Right lobe of liver (tissue), 6 donors: Measurements from ENCODE around the gene SCAMP3. TPM values are rescaled to one million over a fixed set of nuclear protein-coding genes. Genes with fewer than 3 reads are reported as not detected.

Experiments
- ATAC-seq, 4 donors: fragments of 200-7000 bp; cut with Tn5 transposase; one replicate each; pipeline ENCODE4 v1.9.1; 2020; ENCODE audit warnings: mild to moderate bottlenecking in 4 of 4, moderate library complexity in 4 of 4
- DNase-seq, 3 donors: peaks; one replicate each; pipeline ENCODE4 v3.0.0-alpha.2; 2020
- H3K27ac ChIP-seq, 3 donors: fragments of 200-600 bp; one replicate each; pipeline ENCODE4 v1.8.0; 2022
- H3K27me3 ChIP-seq, 2 donors: fragments of 200-600 bp; one replicate each; pipeline ENCODE4 v1.8.0; 2022
- H3K36me3 ChIP-seq, 4 donors: fragments of 200-600 bp; sonication (generic) in 1 of 4; one replicate each; pipeline versions ENCODE4 v1.5.1 to v1.8.0; 2017 to 2022; ENCODE audit warnings: control low read depth in 1 of 4
- H3K4me1 ChIP-seq, 4 donors: fragments of 200-600 bp; sonication (generic) in 1 of 4; one replicate each; pipeline versions ENCODE4 v1.5.1 to v1.8.0; 2017 to 2022; ENCODE audit warnings: control low read depth in 1 of 4
- H3K4me3 ChIP-seq, 3 donors: fragments of 200-600 bp; one replicate each; pipeline ENCODE4 v1.8.0; 2022
- H3K9me3 ChIP-seq, 4 donors: fragments of 200-600 bp; sonication (generic) in 1 of 4; one replicate each; pipeline versions ENCODE4 v1.5.1 to v1.8.0; 2017 to 2022; ENCODE audit warnings: control low read depth in 1 of 4
- CTCF ChIP-seq, 4 donors: fragments of 200-600 bp in 3 of 4; fragments of 450-650 bp in 1 of 4; IDR thresholded peaks; one replicate each; pipeline versions ENCODE4 v1.5.1 to v1.8.0; 2016 to 2022; ENCODE audit warnings: antibody characterized with exemption in 4 of 4, mild to moderate bottlenecking in 2 of 4
- POLR2A ChIP-seq: fragments of 450-650 bp; IDR thresholded peaks from one replicate; pipeline ENCODE4 v1.6.1; 2017; ENCODE audit warnings: antibody characterized with exemption, mild to moderate bottlenecking
- WGBS: methylation state at CpG from one replicate; pipeline ENCODE4 v1.1.6; 2018; ENCODE audit warnings: low coverage, low lambda C conversion rate; ENCODE audit not compliant: insufficient coverage; ENCODE audit errors: missing lambda C conversion rate; 5-methylcytosine and 5-hydroxymethylcytosine counted together
- intact Hi-C, 2 donors: fragments of 100-400 bp; cut with DNase I; formaldehyde crosslinking; loops; one replicate each; pipeline versions ENCODE4 v1.11.2 to v1.14.1; 2022
- total RNA-seq, 6 experiments: library from RNA; depleted of rRNA in 2 of 6; stranded (reverse); fragments of >200 nt in 2 of 6; fragmentation: NEBNext Ultra II Directional in 3 of 6; extraction: Animal tissue kit (Norgen Biotek cat#: 25700) in 3 of 6; gene quantifications; one replicate each; pipeline versions ENCODE4 v1.1.0 to v1.2.4, GENCODE V29; 2016 to 2023
- donor health status: DM: no; HTN: yes; CAD: no.
- donor health status: DM: no; HTN: no; CAD: no.
- donor health status: DM: no; HTN: no; CAD: no.
- donor health status: DM: no; HTN: yes; CAD: no.
- donor health status: DM: no; HTN: yes; CAD: no.

The SCAMP3 gene
- total RNA-seq, 6 experiments from 2014 or later = 27.9 to 63.4 (median 29.2) TPM

- DNase-seq = no peak
- no peak for TF ChIP-seq CTCF (IDR thresholded peaks at IDR 0.05)
- no peak for TF ChIP-seq POLR2A
These were observed 10.5 kb upstream of the SCAMP3 start for GRCh38 chr1:155272466-155273342.

GRCh38 chr1:155269381-155269780, 7.2 kb upstream of the SCAMP3 start:
- intact Hi-C loops = no loop called here
- no peak overlapping the region for H3K27ac ChIP-seq
- WGBS = no CpG with 5 or more reads among the region's 21 CpGs
- H3K4me1 ChIP-seq = peaks cover 0 to 12% (median 4%) of the 10 kb centered on the region in 4 donors
- no peaks in the 10 kb centered on the region for H3K9me3 ChIP-seq
- TF ChIP-seq POLR2A (no peak), CTCF (IDR thresholded peaks at IDR 0.05) (no peak)
- H3K36me3 ChIP-seq = peaks cover 9 to 65% (median 38%) of the 10 kb centered on the region in 4 donors
- no peaks in the 10 kb centered on the region for H3K27me3 ChIP-seq
- DNase-seq (no peak), ATAC-seq (no peak)
- no peak overlapping the region for H3K4me3 ChIP-seq

More at GRCh38 chr1:155272466-155273342, 10.5 kb upstream of the SCAMP3 start:
- Histone ChIP-seq H3K9me3 (no peaks in the 10 kb centered on the region), H3K27ac (peak overlapping the region; percentile 63 to 84 (median 79)), H3K27me3 (no peaks in the 10 kb centered on the region), H3K36me3 (peaks cover 9 to 33% (median 23%) of the 10 kb centered on the region in 4 donors), H3K4me1 (peaks cover 0 to 12% (median 4%) of the 10 kb centered on the region in 4 donors), H3K4me3 (peak overlapping the region; percentile 59 to 80 (median 79))
- ATAC-seq = peak; percentile 24 to 38 (median 32)
- WGBS = 6% methylated on average over 34 of the region's 44 CpGs
- intact Hi-C loops = no loop called here

GRCh38 chr1:155268630-155269029, 6.5 kb upstream of the SCAMP3 start:
- DNase-seq = no peak
- TF ChIP-seq POLR2A = no peak
- no peak for TF ChIP-seq CTCF (IDR thresholded peaks at IDR 0.05)
- intact Hi-C loops = no loop called here
- Histone ChIP-seq H3K27me3 (no peaks in the 10 kb centered on the region), H3K9me3 (no peaks in the 10 kb centered on the region), H3K4me1 (peaks cover 0 to 12% (median 4%) of the 10 kb centered on the region in 4 donors), H3K4me3 (no peak overlapping the region), H3K36me3 (peaks cover 9 to 73% (median 42%) of the 10 kb centered on the region in 4 donors), H3K27ac (no peak overlapping the region)
- no peak for ATAC-seq
- WGBS = 88% methylated on average over 8 of the region's 21 CpGs

GRCh38 chr1:155267373-155267772, 5.2 kb upstream of the SCAMP3 start:
- Histone ChIP-seq H3K9me3 (no peaks in the 10 kb centered on the region), H3K4me1 (peaks cover 0 to 9% (median 3%) of the 10 kb centered on the region in 4 donors), H3K36me3 (peaks cover 9 to 81% (median 44%) of the 10 kb centered on the region in 4 donors), H3K4me3 (no peak overlapping the region), H3K27me3 (no peaks in the 10 kb centered on the region), H3K27ac (no peak overlapping the region)
- ATAC-seq = no peak
- 100% methylated on average over 1 of the region's 2 CpGs for WGBS
- no peak for DNase-seq
- intact Hi-C loops = no loop called here
- TF ChIP-seq POLR2A = no peak
- no peak for TF ChIP-seq CTCF (IDR thresholded peaks at IDR 0.05)
